Uterus (tissue), 4 donors: ENCODE results near the gene CEMIP. TPM values are rescaled to one million over a fixed set of nuclear protein-coding genes. Genes with fewer than 3 reads are reported as not detected.
"Not testable (repeated sequence)": the region's sequence is repeated elsewhere in the genome, so short reads cannot be mapped to it uniquely, and the experiment has no call there.

Experiments used
- DNase-seq, 2 donors: peaks; one replicate each; pipeline ENCODE4 v3.0.0-alpha.2; 2019 to 2020
- H3K27ac ChIP-seq, 2 donors: fragments of 200-600 bp; sonication (generic); 1 replicate in 1 of 2; 2 replicates in 1 of 2; pipeline ENCODE4 v1.5.1; 2016 to 2018
- H3K27me3 ChIP-seq, 2 donors: fragments of 200-600 bp; sonication (generic); one replicate each; pipeline ENCODE4 v1.5.1; 2018 to 2019; ENCODE audit warnings: control low read depth in 1 of 2
- H3K36me3 ChIP-seq, 2 donors: fragments of 200-600 bp; sonication (generic); one replicate each; pipeline ENCODE4 v1.5.1; 2019; ENCODE audit warnings: control low read depth in 1 of 2
- H3K4me1 ChIP-seq, 2 donors: fragments of 200-600 bp; sonication (generic); one replicate each; pipeline ENCODE4 v1.5.1; 2018 to 2019; ENCODE audit warnings: control low read depth in 1 of 2
- H3K4me3 ChIP-seq, 2 donors: fragments of 200-600 bp; sonication (generic); 1 replicate in 1 of 2; 2 replicates in 1 of 2; pipeline ENCODE4 v1.5.1; 2018 to 2019; ENCODE audit warnings: mild to moderate bottlenecking in 1 of 2
- H3K9me3 ChIP-seq, 2 donors: fragments of 200-600 bp; sonication (generic); one replicate each; pipeline ENCODE4 v1.5.1; 2019; ENCODE audit warnings: control low read depth in 1 of 2
- CTCF ChIP-seq, 4 experiments: fragments of 200-600 bp in 2 of 4; fragments of 450-650 bp in 2 of 4; sonication (generic) in 2 of 4; IDR thresholded peaks; one replicate each; pipeline ENCODE4 v1.5.1; 2016 to 2019; ENCODE audit warnings: antibody characterized with exemption in 4 of 4, mild to moderate bottlenecking in 2 of 4, moderate library complexity in 1 of 4
- POLR2A ChIP-seq, 2 donors: fragments of 450-650 bp; IDR thresholded peaks; one replicate each; pipeline ENCODE4 v1.6.1; 2016; ENCODE audit warnings: antibody characterized with exemption in 2 of 2, mild to moderate bottlenecking in 1 of 2, moderate library complexity in 1 of 2
- intact Hi-C: fragments of 100-400 bp; cut with DNase I; formaldehyde crosslinking; loops from one replicate; pipeline ENCODE4 v1.15.1; 2023; ENCODE audit warnings: low total_unique reads
- total RNA-seq, 4 donors: library from RNA; depleted of rRNA in 3 of 4; stranded (reverse); fragments of >200 nt in 3 of 4; gene quantifications; one replicate each; pipeline versions ENCODE4 v1.1.0 to v1.2.4, GENCODE V29; 2014 to 2023
- donor health status: DM: yes; HTN: yes; CAD: no.

CEMIP gene
- total RNA-seq, 4 donors from 2014 or later: under 0.01 to 1.9 (median 1.1) TPM

DNA sequence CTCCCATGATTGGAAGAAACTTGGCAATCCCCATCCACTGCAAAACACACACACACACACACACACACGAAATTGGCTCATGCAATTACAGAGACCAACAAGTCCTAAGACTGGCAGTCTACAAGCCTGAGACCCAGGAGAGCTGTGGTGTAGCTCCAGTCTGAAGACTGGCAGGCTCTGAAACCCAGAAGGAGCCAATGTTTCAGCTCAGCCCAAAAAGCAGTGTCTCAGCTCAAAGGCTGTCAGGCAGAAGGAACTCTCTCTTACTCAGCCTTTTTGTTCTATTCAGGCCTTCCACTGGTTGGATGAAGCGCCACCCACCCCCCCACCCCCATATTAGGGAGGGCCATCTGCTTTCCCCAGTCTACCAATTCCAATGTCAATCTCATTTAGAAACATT, 178.4 kb downstream of the CEMIP start:
- Histone ChIP-seq H3K4me1 (no peaks in the 10 kb centered on the region), H3K4me3 (no peak overlapping the region), H3K27me3 (no peaks in the 10 kb centered on the region), H3K27ac (no peak overlapping the region), H3K36me3 (no peaks in the 10 kb centered on the region), H3K9me3 (no peaks in the 10 kb centered on the region)
- DNase-seq: no peak
- intact Hi-C loops: no loop called here
- no peak for TF ChIP-seq CTCF (IDR thresholded peaks at IDR 0.05)
- no peak for TF ChIP-seq POLR2A (IDR thresholded peaks at IDR 0.05)

DNA sequence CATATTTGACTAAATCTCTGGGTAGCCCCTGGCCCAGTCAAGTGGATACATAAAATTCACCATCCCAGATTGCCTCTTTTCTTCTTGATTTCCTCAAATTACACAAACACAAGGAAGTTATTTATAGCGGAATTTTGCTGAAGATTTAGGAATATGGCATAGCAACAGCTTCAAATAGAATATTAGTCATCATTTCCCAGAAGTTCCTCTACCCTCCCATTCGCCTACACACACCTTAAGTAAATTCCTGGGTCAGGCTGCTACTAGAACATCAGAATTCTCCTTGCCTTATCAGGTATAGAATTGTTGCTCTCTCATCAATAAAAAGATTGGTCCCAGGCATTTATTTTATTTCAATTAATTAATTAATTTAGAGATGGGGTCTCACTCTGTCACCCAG, 178.8 kb downstream of the CEMIP start:
- no peak for TF ChIP-seq CTCF (IDR thresholded peaks at IDR 0.05)
- no peak for TF ChIP-seq POLR2A (IDR thresholded peaks at IDR 0.05)
- no peaks in the 10 kb centered on the region for H3K36me3 ChIP-seq
- intact Hi-C loops: no loop called here
- H3K9me3 ChIP-seq: no peaks in the 10 kb centered on the region
- H3K27me3 ChIP-seq: no peaks in the 10 kb centered on the region
- H3K4me1 ChIP-seq: no peaks in the 10 kb centered on the region
- no peak overlapping the region for H3K27ac ChIP-seq
- no peak overlapping the region for H3K4me3 ChIP-seq
- DNase-seq: no peak

GRCh38 chr15:80958818-80959495, 179.8 kb downstream of the CEMIP start:
- Histone ChIP-seq H3K4me1 (no peaks in the 10 kb centered on the region), H3K27me3 (no peaks in the 10 kb centered on the region), H3K9me3 (no peaks in the 10 kb centered on the region), H3K4me3 (no peak overlapping the region), H3K27ac (no peak overlapping the region), H3K36me3 (no peaks in the 10 kb centered on the region)
- DNase-seq: no peak
- TF ChIP-seq CTCF (IDR thresholded peaks at IDR 0.05) (no peak), POLR2A (IDR thresholded peaks at IDR 0.05) (no peak)
- intact Hi-C loops: no loop called here

DNA sequence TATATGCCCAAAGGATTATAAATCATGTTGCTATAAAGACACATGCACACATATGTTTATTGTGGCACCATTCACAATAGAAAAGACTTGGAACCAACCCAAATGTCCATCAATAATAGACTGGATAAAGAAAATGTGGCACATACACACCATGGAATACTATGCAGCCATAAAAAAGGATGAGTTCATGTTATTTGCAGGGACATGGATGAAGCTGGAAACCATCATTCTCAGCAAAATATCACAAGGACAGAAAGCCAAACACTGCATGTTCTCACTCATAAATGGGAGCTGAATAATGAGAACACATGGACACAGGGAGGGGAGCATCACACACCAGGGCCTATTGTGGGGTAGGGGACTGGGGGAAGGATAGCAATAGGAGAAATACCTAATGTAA, 186.3 kb downstream of the CEMIP start:
- not testable (repeated sequence) for H3K4me3 ChIP-seq, H3K4me1 ChIP-seq, DNase-seq, H3K9me3 ChIP-seq, H3K27me3 ChIP-seq, H3K36me3 ChIP-seq, H3K27ac ChIP-seq
- intact Hi-C loops: loop anchor here (5.0 kb wide), 1 partner anchor 508 kb away; no protein-coding TSS in a partner anchor

DNA sequence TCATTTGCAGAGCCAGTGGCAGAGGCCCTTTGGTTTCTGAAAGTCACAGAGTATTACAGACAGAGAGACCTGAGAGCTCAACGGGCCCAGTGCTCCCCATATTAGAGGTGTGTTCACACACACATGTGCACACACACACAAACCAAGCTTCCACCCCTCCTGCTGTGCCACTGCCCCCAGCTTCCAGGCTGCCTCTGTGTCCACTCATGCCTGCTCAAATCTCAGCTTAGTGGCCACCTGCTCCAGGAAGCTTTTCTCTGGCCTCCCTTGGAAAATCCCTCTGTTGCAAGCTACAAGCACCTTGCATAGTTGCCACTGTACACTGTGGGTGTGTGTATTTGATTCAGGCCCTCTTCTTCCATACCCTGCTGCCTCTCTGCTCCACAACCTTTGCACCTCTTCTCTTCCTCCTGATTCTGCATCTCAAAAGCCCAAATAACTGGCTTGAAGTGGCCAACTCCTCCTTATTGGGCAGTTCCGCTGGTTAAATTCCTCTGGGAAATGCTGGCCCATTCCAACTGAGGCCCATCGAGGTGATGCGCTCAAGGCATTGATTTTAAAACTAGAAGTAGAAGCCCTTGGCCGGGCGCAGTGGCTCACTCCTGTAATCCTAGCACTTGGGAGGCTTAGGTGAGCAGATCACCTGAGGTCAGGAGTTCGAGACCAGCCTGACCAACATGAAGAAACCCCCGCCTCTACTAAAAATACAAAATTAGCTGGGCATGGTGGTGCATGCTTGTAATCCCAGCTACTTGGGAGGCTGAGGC, 187.4 kb downstream of the CEMIP start:
- H3K9me3 ChIP-seq: no peaks in the 10 kb centered on the region
- no peaks in the 10 kb centered on the region for H3K36me3 ChIP-seq
- H3K27ac ChIP-seq: no peak overlapping the region
- H3K4me1 ChIP-seq: no peaks in the 10 kb centered on the region
- intact Hi-C loops: loop anchor here (5.0 kb wide), 1 partner anchor 509 kb away; no protein-coding TSS in a partner anchor
- TF ChIP-seq POLR2A (IDR thresholded peaks at IDR 0.05): no peak
- TF ChIP-seq CTCF (IDR thresholded peaks at IDR 0.05): no peak
- DNase-seq: no peak
- H3K4me3 ChIP-seq: no peak overlapping the region
- no peaks in the 10 kb centered on the region for H3K27me3 ChIP-seq
